Mesothelial cell of epicardium (in vitro differentiated cells): ENCODE data around the gene TOB1. TPM values are rescaled to one million over a fixed set of nuclear protein-coding genes. Genes with fewer than 3 reads are reported as not detected.
"Not testable (repeated sequence)": the region's sequence is repeated elsewhere in the genome, so short reads cannot be mapped to it uniquely, and the experiment has no call there.

Source experiments
- DNase-seq, 2 experiments: peaks; one replicate each; pipeline ENCODE4 v3.0.0; 2021; ENCODE audit warnings: low spot score in 2 of 2; ENCODE audit not compliant: unreplicated experiment in 2 of 2
- H3K27ac Mint-ChIP-seq: 2 replicates; pipeline ENCODE4 v1.8.0; 2021; ENCODE audit warnings: mixed read lengths
- H3K27me3 Mint-ChIP-seq: 2 replicates; pipeline ENCODE4 v1.8.0; 2021; ENCODE audit warnings: low read depth, mixed read lengths
- H3K36me3 Mint-ChIP-seq: 2 replicates; pipeline ENCODE4 v1.8.0; 2021; ENCODE audit warnings: mixed read lengths
- H3K4me1 Mint-ChIP-seq: 2 replicates; pipeline ENCODE4 v1.8.0; 2021; ENCODE audit warnings: mixed read lengths
- H3K4me3 Mint-ChIP-seq: 2 replicates; pipeline ENCODE4 v1.8.0; 2021; ENCODE audit warnings: mild to moderate bottlenecking, moderate library complexity, mixed read lengths
- H3K9me3 Mint-ChIP-seq: 2 replicates; pipeline ENCODE4 v1.8.0; 2021; ENCODE audit warnings: mixed read lengths
- total RNA-seq: library from RNA; stranded (reverse); gene quantifications from 3 replicates; pipeline ENCODE4 v1.2.1, GENCODE V29; 2021
- TF ChIP-seq, protein P1 (sequence below): fragments of 200-600 bp; sonication (generic); IDR thresholded peaks from one replicate; pipeline ENCODE4 v1.5.0; 2021; ENCODE audit warnings: antibody characterized with exemption; ENCODE audit not compliant: unreplicated experiment

The TOB1 gene
- total RNA-seq, 1 donor from 2014 or later = 29.4 TPM

DNA sequence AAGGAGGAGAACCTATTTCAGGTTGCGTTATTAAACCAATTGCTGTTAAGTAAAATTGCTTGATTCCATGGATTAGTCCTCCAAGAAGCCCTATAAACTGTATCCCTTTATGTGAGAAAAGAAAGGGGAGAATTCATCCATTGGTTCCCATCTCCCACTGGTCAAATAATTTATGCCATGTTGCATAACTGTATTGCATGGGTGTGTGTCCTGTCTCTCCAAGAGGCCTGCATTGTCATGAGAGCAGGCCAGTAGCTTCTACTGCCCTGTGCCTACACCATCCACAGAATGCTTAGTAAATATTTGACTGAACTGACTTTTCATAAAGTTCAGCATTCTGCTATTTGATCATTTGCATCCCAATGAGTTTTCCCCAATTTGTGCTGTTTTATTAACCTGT is 11.7 kb upstream of the TOB1 start:
- Mint-ChIP-seq H3K27ac (no peak overlapping the region), H3K4me3 (no peak overlapping the region), H3K4me1 (peaks cover 4% of the 10 kb centered on the region), H3K27me3 (no peaks in the 10 kb centered on the region), H3K9me3 (peaks cover 7% of the 10 kb centered on the region), H3K36me3 (no peaks in the 10 kb centered on the region)
- TF ChIP-seq, protein P1, sequence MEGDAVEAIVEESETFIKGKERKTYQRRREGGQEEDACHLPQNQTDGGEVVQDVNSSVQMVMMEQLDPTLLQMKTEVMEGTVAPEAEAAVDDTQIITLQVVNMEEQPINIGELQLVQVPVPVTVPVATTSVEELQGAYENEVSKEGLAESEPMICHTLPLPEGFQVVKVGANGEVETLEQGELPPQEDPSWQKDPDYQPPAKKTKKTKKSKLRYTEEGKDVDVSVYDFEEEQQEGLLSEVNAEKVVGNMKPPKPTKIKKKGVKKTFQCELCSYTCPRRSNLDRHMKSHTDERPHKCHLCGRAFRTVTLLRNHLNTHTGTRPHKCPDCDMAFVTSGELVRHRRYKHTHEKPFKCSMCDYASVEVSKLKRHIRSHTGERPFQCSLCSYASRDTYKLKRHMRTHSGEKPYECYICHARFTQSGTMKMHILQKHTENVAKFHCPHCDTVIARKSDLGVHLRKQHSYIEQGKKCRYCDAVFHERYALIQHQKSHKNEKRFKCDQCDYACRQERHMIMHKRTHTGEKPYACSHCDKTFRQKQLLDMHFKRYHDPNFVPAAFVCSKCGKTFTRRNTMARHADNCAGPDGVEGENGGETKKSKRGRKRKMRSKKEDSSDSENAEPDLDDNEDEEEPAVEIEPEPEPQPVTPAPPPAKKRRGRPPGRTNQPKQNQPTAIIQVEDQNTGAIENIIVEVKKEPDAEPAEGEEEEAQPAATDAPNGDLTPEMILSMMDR = no peak
- DNase-seq = no peak

DNA sequence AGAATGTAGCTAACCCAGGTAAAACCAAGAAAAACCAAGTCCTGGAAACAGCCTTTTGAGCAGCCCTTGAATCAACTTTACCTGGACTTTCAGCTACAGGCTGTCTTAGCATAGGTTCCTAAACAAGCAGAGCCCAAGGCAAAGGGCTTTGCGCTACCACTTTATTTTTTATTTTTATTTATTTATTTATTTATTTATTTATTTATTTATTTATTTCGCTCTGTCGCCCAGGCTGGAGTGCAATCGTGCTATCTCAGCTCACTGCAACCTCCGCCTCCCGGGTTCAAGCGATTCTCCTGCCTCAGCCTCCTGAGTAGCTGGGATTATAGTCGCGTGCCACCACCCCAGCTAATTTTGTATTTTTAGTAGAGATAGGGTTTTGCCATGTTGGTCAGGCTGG is 10.9 kb upstream of the TOB1 start:
- not testable (repeated sequence) for H3K27me3 Mint-ChIP-seq, H3K36me3 Mint-ChIP-seq, H3K4me1 Mint-ChIP-seq, H3K4me3 Mint-ChIP-seq, H3K27ac Mint-ChIP-seq, DNase-seq, H3K9me3 Mint-ChIP-seq

DNA sequence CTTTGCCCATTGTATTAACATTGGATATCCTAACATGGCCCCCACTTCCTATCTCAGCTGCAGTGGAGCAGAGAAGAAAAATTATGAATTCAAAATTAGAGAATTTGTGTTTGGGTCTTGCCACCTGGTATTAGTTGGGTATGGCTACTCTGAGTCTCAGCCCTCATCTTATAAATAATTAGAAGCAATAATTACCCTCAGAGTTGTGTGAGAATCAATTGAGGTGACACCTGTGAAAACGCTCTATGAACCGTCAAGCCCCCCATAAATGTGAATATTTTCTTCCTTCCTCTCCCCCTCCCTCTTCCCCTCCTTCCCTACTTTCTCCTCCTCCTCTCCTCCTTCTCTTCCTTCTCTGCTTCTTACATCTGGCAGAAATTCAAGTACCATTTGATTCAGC is 8.9 kb upstream of the TOB1 start:
- Mint-ChIP-seq H3K4me1 (no peaks in the 10 kb centered on the region), H3K36me3 (no peaks in the 10 kb centered on the region), H3K27me3 (no peaks in the 10 kb centered on the region), H3K4me3 (no peak overlapping the region), H3K9me3 (peaks cover 5% of the 10 kb centered on the region), H3K27ac (no peak overlapping the region)
- DNase-seq = no peak
- TF ChIP-seq, protein P1 = no peak

DNA sequence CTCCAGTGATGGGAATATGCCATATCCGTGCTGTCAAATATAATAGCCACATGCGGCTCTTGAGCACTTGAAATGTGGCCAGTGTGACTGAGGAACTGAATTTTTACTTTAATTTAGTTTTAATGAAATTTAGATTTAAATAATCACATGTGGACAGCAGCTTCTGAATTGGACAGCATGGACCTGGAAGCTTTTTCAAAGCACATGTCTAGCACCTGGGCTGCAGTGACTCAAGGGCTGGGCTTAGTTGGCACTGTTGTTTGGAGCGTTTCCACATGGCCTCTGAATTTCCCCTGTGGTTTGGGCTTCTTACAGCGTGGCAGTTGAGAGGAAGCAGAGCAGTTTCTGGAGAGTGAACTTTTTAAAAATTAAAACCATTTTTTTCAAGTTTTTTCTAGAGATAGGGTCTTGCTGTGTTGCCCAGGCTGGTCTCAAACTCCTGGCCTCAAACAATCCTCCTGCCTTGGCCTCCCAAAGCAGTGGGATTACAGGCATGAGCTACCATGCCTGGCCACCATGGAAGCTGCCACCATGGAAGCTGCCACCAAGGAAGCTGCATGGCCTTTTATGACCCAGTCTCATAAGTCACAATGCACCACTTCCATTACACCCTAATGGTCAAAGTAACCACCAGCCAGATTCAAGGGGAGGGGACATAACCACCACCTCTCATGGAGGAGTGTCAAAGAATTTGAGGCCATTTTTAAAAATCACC is 6.7 kb upstream of the TOB1 start:
- Mint-ChIP-seq H3K27ac (no peak overlapping the region), H3K27me3 (no peaks in the 10 kb centered on the region), H3K9me3 (no peaks in the 10 kb centered on the region), H3K36me3 (no peaks in the 10 kb centered on the region), H3K4me1 (peaks cover 12% of the 10 kb centered on the region), H3K4me3 (no peak overlapping the region)
- no peak for DNase-seq
- TF ChIP-seq, protein P1 = no peak

DNA sequence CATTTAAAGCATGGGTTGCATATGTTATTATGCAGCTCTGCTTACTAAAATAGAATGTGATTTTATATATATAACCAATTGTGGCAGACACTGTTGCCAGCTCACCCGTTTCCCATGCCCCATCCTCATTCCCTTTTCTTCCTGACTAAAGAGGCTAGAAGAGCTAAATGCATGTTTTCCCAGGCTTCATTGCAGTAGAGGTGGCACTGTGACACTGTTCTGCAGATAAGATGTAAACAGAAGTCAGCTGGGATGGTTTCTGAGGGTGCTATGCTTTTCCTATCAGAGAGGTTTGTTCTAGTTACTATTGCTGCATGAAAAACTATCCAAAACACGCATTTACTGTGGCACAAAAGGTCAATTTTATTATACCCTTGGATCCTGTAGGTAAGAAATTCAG is 5.7 kb upstream of the TOB1 start:
- Mint-ChIP-seq H3K9me3 (no peaks in the 10 kb centered on the region), H3K27ac (no peak overlapping the region), H3K4me3 (no peak overlapping the region), H3K36me3 (no peaks in the 10 kb centered on the region), H3K27me3 (no peaks in the 10 kb centered on the region), H3K4me1 (peaks cover 17% of the 10 kb centered on the region)
- TF ChIP-seq, protein P1 = no peak
- no peak for DNase-seq

DNA sequence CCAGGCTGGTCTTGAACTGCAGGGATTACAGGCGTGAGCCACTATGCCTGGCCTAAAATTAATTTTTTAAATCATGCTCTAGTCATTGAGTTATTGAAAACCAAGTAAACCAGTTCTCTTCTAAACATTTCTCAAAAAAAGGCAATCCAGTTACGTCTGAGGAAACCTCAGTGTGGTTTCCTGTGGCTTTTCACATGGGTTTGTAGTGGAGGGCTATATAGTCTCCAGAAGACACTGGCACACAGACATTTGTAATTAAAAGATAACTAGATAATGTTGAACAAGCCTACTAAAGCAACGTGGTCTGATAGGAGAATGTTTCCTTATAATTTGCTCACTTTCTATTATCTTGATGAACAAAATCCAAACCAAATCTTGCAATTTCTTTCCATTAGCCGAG is 5.2 kb upstream of the TOB1 start:
- Mint-ChIP-seq H3K4me3 (no peak overlapping the region), H3K27me3 (no peaks in the 10 kb centered on the region), H3K9me3 (no peaks in the 10 kb centered on the region), H3K36me3 (no peaks in the 10 kb centered on the region), H3K27ac (no peak overlapping the region), H3K4me1 (peaks cover 17% of the 10 kb centered on the region)
- no peak for DNase-seq
- TF ChIP-seq, protein P1 = no peak
